A549 (cell line): ENCODE data around the gene DCBLD2. TPM values are rescaled to one million over a fixed set of nuclear protein-coding genes. Genes with fewer than 3 reads are reported as not detected.

Experiments
- ATAC-seq, 2 experiments: fragments of 200-7000 bp in 1 of 2; fragments of >200 bp in 1 of 2; cut with Nextera tagmentation in 1 of 2; cut with Tn5 transposase in 1 of 2; 3 replicates each; pipeline versions ENCODE4 v1.8.0 to v1.9.1; 2018 to 2020; ENCODE audit warnings: mild to moderate bottlenecking in 1 of 2, moderate library complexity in 1 of 2
- CTCF ChIA-PET: fragments of 300-600 bp; sonication (Branson Sonifier 250); formaldehyde crosslinking; extraction: SDS; loops from one replicate; lab custom pipeline; 2021; ENCODE audit warnings: antibody characterized with exemption, inconsistent platforms; lab: Yijun Ruan, JAX
- POLR2A ChIA-PET: fragments of 350-600 bp; formaldehyde crosslinking; extraction: SDS; loops from one replicate; lab custom pipeline; 2021; ENCODE audit warnings: antibody characterized with exemption, inconsistent platforms; lab: Yijun Ruan, JAX
- DNase-seq, 2 experiments: peaks; one replicate each; pipeline versions ENCODE4 v3.0.0 to v3.0.0-alpha.2; 2011 to 2016; ENCODE audit warnings: low read depth in 1 of 2, low spot score in 1 of 2
- FAIRE-seq: peaks from 2 replicates; lab custom pipeline; 2011; peaks lifted over from hg19 to GRCh38; lab: Jason Lieb, UNC
- H3K27ac ChIP-seq, 2 experiments: fragments of >200 bp; sonication (Bioruptor Twin); formaldehyde crosslinking; 3 replicates each; pipeline ENCODE4 v1.5.1; 2016 to 2017
- H3K4me1 ChIP-seq: fragments of >200 bp; sonication (Bioruptor Twin); formaldehyde crosslinking; 3 replicates; pipeline ENCODE4 v1.6.1; 2016
- H3K4me2 ChIP-seq: fragments of >200 bp; sonication (Bioruptor Twin); formaldehyde crosslinking; 3 replicates; pipeline ENCODE4 v1.6.1; 2016
- H3K4me3 ChIP-seq: fragments of >200 bp; sonication (Bioruptor Twin); formaldehyde crosslinking; 3 replicates; pipeline ENCODE4 v1.5.1; 2016
- H3K9me3 ChIP-seq: fragments of >200 bp; sonication (Bioruptor Twin); formaldehyde crosslinking; 3 replicates; pipeline ENCODE4 v1.6.1; 2016
- ESRRA ChIP-seq: fragments of 150-350 bp; IDR thresholded peaks from 2 replicates; pipeline ENCODE4 v1.6.1; 2014; ENCODE audit warnings: mild to moderate bottlenecking, low read length, borderline replicate concordance
- FOSL2 ChIP-seq, 2 experiments: fragments of 450-650 bp in 1 of 2; fragments of >200 bp in 1 of 2; sonication (Bioruptor Twin) in 1 of 2; formaldehyde crosslinking; IDR thresholded peaks; 2 replicates each; pipeline versions ENCODE4 v1.5.0 to v1.6.1; 2016 to 2020; ENCODE audit warnings: mild to moderate bottlenecking in 1 of 2, moderate library complexity in 1 of 2
- FOXS1 ChIP-seq: fragments of 250-450 bp; sonication (Bioruptor Pico); IDR thresholded peaks from 2 replicates; pipeline ENCODE4 v1.5.0; 2020; ENCODE audit warnings: mild to moderate bottlenecking, moderate library complexity
- HES2 ChIP-seq: fragments of >200 bp; sonication (Bioruptor Twin); formaldehyde crosslinking; IDR thresholded peaks from 2 replicates; pipeline ENCODE4 v1.6.1; 2016
- HOXA7 ChIP-seq: fragments of 250-450 bp; sonication (Bioruptor Pico); IDR thresholded peaks from 2 replicates; pipeline ENCODE4 v1.5.0; 2020; ENCODE audit warnings: mild to moderate bottlenecking, moderate library complexity
- KDM1A ChIP-seq: fragments of 200-600 bp; sonication (generic); IDR thresholded peaks from 2 replicates; pipeline ENCODE4 v1.6.1; 2016; ENCODE audit warnings: low read depth, mild to moderate bottlenecking
- KDM5A ChIP-seq: fragments of 200-600 bp; sonication (generic); IDR thresholded peaks from 2 replicates; pipeline ENCODE4 v1.6.1; 2016; ENCODE audit warnings: antibody characterized with exemption, mild to moderate bottlenecking
- NFE2L2 ChIP-seq: fragments of 150-350 bp; conservative IDR thresholded peaks from 2 replicates; pipeline ENCODE4 v1.6.1; 2014; ENCODE audit warnings: low read length
- PHF8 ChIP-seq: fragments of 200-600 bp; sonication (generic); IDR thresholded peaks from 2 replicates; pipeline ENCODE4 v1.6.1; 2016; ENCODE audit warnings: low read depth, mild to moderate bottlenecking, antibody characterized with exemption, moderate library complexity, borderline replicate concordance
- RAD21 ChIP-seq, 2 experiments: fragments of >200 bp in 1 of 2; sonication (Bioruptor Twin) in 1 of 2; formaldehyde crosslinking in 1 of 2; IDR thresholded peaks in 1 of 2; conservative IDR thresholded peaks in 1 of 2; 2 replicates in 1 of 2; 3 replicates in 1 of 2; pipeline ENCODE4 v1.6.1; 2012 to 2018; ENCODE audit warnings: inconsistent platforms in 1 of 2
- RARB ChIP-seq: fragments of 250-450 bp; sonication (Bioruptor Pico); IDR thresholded peaks from 2 replicates; pipeline ENCODE4 v1.8.0; 2021; ENCODE audit warnings: mild to moderate bottlenecking, moderate library complexity
- RFX5 ChIP-seq: fragments of 450-650 bp; IDR thresholded peaks from 2 replicates; pipeline ENCODE4 v1.7.1; 2014; ENCODE audit warnings: antibody characterized with exemption, mild to moderate bottlenecking, moderate library complexity
- RNF2 ChIP-seq: fragments of 200-600 bp; sonication (generic); IDR thresholded peaks from 2 replicates; pipeline ENCODE4 v1.6.1; 2016; ENCODE audit warnings: low read depth, mild to moderate bottlenecking, antibody characterized with exemption, moderate library complexity, borderline replicate concordance
- TFCP2L1 ChIP-seq: fragments of 250-450 bp; sonication (Bioruptor Pico); IDR thresholded peaks from 2 replicates; pipeline ENCODE4 v1.5.0; 2021; ENCODE audit warnings: mild to moderate bottlenecking
- ZSCAN20 ChIP-seq: fragments of 250-450 bp; sonication (Bioruptor Pico); IDR thresholded peaks from 2 replicates; pipeline ENCODE4 v1.8.0; 2022; ENCODE audit warnings: mild to moderate bottlenecking, moderate library complexity
- WGBS: methylation state at CpG from one replicate; pipeline ENCODE4 v1.1.6; 2017; ENCODE audit errors: missing lambda C conversion rate; 5-methylcytosine and 5-hydroxymethylcytosine counted together
- polyA plus RNA-seq, 4 experiments: library from polyadenylated mRNA; depleted of rRNA in 3 of 4; stranded (reverse); fragments of >200 nt; fragmentation: RNase III in 1 of 4; extraction: RNeasy Plus Mini Kit Qiagen cat#74134 plus additional on column Dnase treatment in 1 of 4; gene quantifications; 2 replicates in 3 of 4; 3 replicates in 1 of 4; pipeline ENCODE4 v1.2.3, GENCODE V29; 2011 to 2017
- TF ChIP-seq, protein P1 (sequence below): fragments of 200-600 bp; sonication (generic); IDR thresholded peaks from 2 replicates; pipeline ENCODE4 v1.6.1; 2016; ENCODE audit warnings: antibody characterized with exemption, mild to moderate bottlenecking, moderate library complexity
- TF ChIP-seq, protein P2 (sequence below): IDR thresholded peaks from 2 replicates; pipeline ENCODE4 v1.6.1; 2012
- TF ChIP-seq, protein P3 (sequence below): fragments of 450-650 bp; IDR thresholded peaks from 2 replicates; pipeline ENCODE4 v1.6.1; 2014; ENCODE audit warnings: antibody characterized with exemption
- TF ChIP-seq, protein P4 (sequence below): IDR thresholded peaks from 2 replicates; pipeline ENCODE4 v1.6.1; 2012

DCBLD2 gene
- polyA plus RNA-seq, 2 of the 4 experiments (the other 2 are of a cell fraction), result 266 to 623 TPM

- no peak for DNase-seq
- CTCF ChIA-PET, result interaction anchor here (1.2 to 2.9 kb wide), 5 partner anchors 13 to 213 kb away, joined by 3 to 13 read pairs (median 3); no protein-coding TSS in a partner anchor
- 81% methylated on average over 2 of the region's 2 CpGs for WGBS
- TF ChIP-seq FOXS1, result no peak
- H3K4me3 ChIP-seq, result no peak overlapping the region
- H3K9me3 ChIP-seq, result no peaks in the 10 kb centered on the region
- H3K4me2 ChIP-seq, result no peak overlapping the region
- ATAC-seq, result no peak
- FAIRE-seq, result no peak
- POLR2A ChIA-PET, result no interaction called here
- no peak overlapping the region for H3K27ac ChIP-seq
- peaks cover 6% of the 10 kb centered on the region; the same call in 1 of the 3 replicates for H3K4me1 ChIP-seq
Measured at GRCh38 chr3:98780343-98780742, 121.2 kb downstream of the DCBLD2 start.

- POLR2A ChIA-PET, result no interaction called here
- CTCF ChIA-PET, result interaction anchor here (0.8 to 2.9 kb wide), 6 partner anchors 12 to 214 kb away, joined by 3 to 13 read pairs (median 4); no protein-coding TSS in a partner anchor
- Histone ChIP-seq H3K9me3 (no peaks in the 10 kb centered on the region), H3K27ac (no peak overlapping the region), H3K4me2 (no peak overlapping the region), H3K4me3 (no peak overlapping the region), H3K4me1 (0 out of 3 replicates have a peak, but pooled peaks cover under 1% of the 10 kb centered on the region)
- FAIRE-seq (no peak), DNase-seq (no peak), ATAC-seq (no peak)
- WGBS, result 88% methylated on average over 4 of the region's 4 CpGs
- no peak for TF ChIP-seq HOXA7 (CRISPR knock-in tag)
- no peak for TF ChIP-seq RFX5
- TF ChIP-seq RNF2, result no peak
- TF ChIP-seq, protein P1, sequence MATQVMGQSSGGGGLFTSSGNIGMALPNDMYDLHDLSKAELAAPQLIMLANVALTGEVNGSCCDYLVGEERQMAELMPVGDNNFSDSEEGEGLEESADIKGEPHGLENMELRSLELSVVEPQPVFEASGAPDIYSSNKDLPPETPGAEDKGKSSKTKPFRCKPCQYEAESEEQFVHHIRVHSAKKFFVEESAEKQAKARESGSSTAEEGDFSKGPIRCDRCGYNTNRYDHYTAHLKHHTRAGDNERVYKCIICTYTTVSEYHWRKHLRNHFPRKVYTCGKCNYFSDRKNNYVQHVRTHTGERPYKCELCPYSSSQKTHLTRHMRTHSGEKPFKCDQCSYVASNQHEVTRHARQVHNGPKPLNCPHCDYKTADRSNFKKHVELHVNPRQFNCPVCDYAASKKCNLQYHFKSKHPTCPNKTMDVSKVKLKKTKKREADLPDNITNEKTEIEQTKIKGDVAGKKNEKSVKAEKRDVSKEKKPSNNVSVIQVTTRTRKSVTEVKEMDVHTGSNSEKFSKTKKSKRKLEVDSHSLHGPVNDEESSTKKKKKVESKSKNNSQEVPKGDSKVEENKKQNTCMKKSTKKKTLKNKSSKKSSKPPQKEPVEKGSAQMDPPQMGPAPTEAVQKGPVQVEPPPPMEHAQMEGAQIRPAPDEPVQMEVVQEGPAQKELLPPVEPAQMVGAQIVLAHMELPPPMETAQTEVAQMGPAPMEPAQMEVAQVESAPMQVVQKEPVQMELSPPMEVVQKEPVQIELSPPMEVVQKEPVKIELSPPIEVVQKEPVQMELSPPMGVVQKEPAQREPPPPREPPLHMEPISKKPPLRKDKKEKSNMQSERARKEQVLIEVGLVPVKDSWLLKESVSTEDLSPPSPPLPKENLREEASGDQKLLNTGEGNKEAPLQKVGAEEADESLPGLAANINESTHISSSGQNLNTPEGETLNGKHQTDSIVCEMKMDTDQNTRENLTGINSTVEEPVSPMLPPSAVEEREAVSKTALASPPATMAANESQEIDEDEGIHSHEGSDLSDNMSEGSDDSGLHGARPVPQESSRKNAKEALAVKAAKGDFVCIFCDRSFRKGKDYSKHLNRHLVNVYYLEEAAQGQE, result no peak
- no peak for TF ChIP-seq RARB (CRISPR knock-in tag)
- TF ChIP-seq ZSCAN20, result no peak
- no peak for TF ChIP-seq FOSL2 (IDR thresholded peaks at IDR 0.05)
- no peak for TF ChIP-seq FOSL2 (CRISPR knock-in tag; IDR thresholded peaks at IDR 0.05)
- no peak for TF ChIP-seq NFE2L2
- no peak for TF ChIP-seq ESRRA
- TF ChIP-seq TFCP2L1, result no peak
- TF ChIP-seq, protein P2, sequence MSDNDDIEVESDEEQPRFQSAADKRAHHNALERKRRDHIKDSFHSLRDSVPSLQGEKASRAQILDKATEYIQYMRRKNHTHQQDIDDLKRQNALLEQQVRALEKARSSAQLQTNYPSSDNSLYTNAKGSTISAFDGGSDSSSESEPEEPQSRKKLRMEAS, result no peak
- no peak for TF ChIP-seq KDM1A
- TF ChIP-seq KDM5A, result no peak
- TF ChIP-seq, protein P3, sequence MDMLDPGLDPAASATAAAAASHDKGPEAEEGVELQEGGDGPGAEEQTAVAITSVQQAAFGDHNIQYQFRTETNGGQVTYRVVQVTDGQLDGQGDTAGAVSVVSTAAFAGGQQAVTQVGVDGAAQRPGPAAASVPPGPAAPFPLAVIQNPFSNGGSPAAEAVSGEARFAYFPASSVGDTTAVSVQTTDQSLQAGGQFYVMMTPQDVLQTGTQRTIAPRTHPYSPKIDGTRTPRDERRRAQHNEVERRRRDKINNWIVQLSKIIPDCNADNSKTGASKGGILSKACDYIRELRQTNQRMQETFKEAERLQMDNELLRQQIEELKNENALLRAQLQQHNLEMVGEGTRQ, result no peak
- no peak for TF ChIP-seq HES2
- no peak for TF ChIP-seq PHF8
- TF ChIP-seq RAD21 (conservative IDR thresholded peaks at IDR 0.05 in 1 of 2, IDR thresholded peaks at IDR 0.05 in 1 of 2), result no peak
- TF ChIP-seq, protein P4, sequence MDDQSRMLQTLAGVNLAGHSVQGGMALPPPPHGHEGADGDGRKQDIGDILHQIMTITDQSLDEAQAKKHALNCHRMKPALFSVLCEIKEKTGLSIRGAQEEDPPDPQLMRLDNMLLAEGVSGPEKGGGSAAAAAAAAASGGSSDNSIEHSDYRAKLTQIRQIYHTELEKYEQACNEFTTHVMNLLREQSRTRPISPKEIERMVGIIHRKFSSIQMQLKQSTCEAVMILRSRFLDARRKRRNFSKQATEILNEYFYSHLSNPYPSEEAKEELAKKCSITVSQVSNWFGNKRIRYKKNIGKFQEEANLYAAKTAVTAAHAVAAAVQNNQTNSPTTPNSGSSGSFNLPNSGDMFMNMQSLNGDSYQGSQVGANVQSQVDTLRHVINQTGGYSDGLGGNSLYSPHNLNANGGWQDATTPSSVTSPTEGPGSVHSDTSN, result no peak
Measured at GRCh38 chr3:98779541-98780335, 121.8 kb downstream of the DCBLD2 start.
